Panc1 (cell line): ENCODE results near the gene RNF4. TPM values are rescaled to one million over a fixed set of nuclear protein-coding genes. Genes with fewer than 3 reads are reported as not detected.

Experiments
- ATAC-seq: fragments of 200-7000 bp; cut with Tn5 transposase; 2 replicates; pipeline ENCODE4 v1.9.1; 2020; ENCODE audit warnings: mild to moderate bottlenecking, moderate library complexity
- BruUV-seq: library from RNA; stranded (reverse); fragments of 400-500 nt; replicated peaks from 2 replicates; lab custom pipeline; 2021; lab: Mats Ljungman, UMichigan
- CTCF ChIA-PET: fragments of 300-600 bp; sonication (Branson Sonifier 250); formaldehyde crosslinking; loops from one replicate; lab custom pipeline; 2022; ENCODE audit warnings: antibody characterized with exemption; lab: Charles Lee
- POLR2A ChIA-PET: fragments of 300-600 bp; sonication (Branson Sonifier 250); formaldehyde crosslinking; loops from one replicate; lab custom pipeline; 2022; ENCODE audit warnings: antibody characterized with exemption; lab: Charles Lee
- DNase-seq: peaks from one replicate; pipeline ENCODE4 v3.0.0-alpha.2; 2010; ENCODE audit warnings: low read depth, low spot score
- H3K27ac ChIP-seq: 2 replicates; pipeline ENCODE4 v1.5.1; 2011; ENCODE audit warnings: mild to moderate bottlenecking, low read length, inconsistent platforms
- H3K27me3 ChIP-seq: fragments of 200-500 bp; sonication (Bioruptor generic); 2 replicates; pipeline ENCODE4 v1.6.0; 2014; ENCODE audit warnings: low read length, inconsistent platforms; ENCODE audit not compliant: control insufficient read depth, insufficient read depth
- H3K36me3 ChIP-seq: fragments of 200-500 bp; sonication (Bioruptor generic); 2 replicates; pipeline ENCODE4 v1.5.1; 2014; ENCODE audit warnings: inconsistent platforms, mild to moderate bottlenecking, low read length, moderate library complexity; ENCODE audit not compliant: control insufficient read depth, insufficient read depth
- H3K4me1 ChIP-seq: 2 replicates; pipeline ENCODE4 v1.5.1; 2011; ENCODE audit warnings: inconsistent platforms, mild to moderate bottlenecking, low read length, moderate library complexity; ENCODE audit not compliant: control insufficient read depth, insufficient read depth
- H3K4me3 ChIP-seq, 2 experiments: 2 replicates each; pipeline ENCODE4 v1.5.1; 2011 to 2012; ENCODE audit warnings: low read depth in 2 of 2, low read length in 2 of 2, mild to moderate bottlenecking in 2 of 2, inconsistent platforms in 1 of 2, moderate library complexity in 1 of 2
- H3K9me3 ChIP-seq: fragments of 200-500 bp; sonication (Bioruptor generic); 2 replicates; pipeline ENCODE4 v1.5.1; 2014; ENCODE audit warnings: low read depth, mild to moderate bottlenecking, inconsistent platforms, low read length, moderate library complexity; ENCODE audit not compliant: control insufficient read depth, insufficient read depth
- POLR2AphosphoS5 ChIP-seq: IDR thresholded peaks from 2 replicates; pipeline ENCODE4 v1.6.1; 2012; ENCODE audit warnings: mild to moderate bottlenecking, low read depth, low read length, moderate library complexity
- REST ChIP-seq, 2 experiments: IDR thresholded peaks; 2 replicates each; pipeline ENCODE4 v1.6.1; 2011 to 2012; ENCODE audit warnings: low read depth in 2 of 2, control low read depth in 1 of 2, low read length in 1 of 2, mild to moderate bottlenecking in 1 of 2, moderate library complexity in 1 of 2; ENCODE audit not compliant: insufficient read depth in 1 of 2
- SIN3A ChIP-seq: IDR thresholded peaks from 2 replicates; pipeline ENCODE4 v1.6.1; 2012; ENCODE audit warnings: low read depth, mild to moderate bottlenecking, low read length, moderate library complexity, borderline replicate concordance; ENCODE audit not compliant: insufficient read depth
- TCF7L2 ChIP-seq: IDR thresholded peaks from 2 replicates; pipeline ENCODE4 v1.6.1; 2011; ENCODE audit warnings: mild to moderate bottlenecking, low read depth, low read length, inconsistent platforms
- in situ Hi-C: cut with HindIII; loops from 2 replicates; pipeline ENCODE4 v1.10.0; 2016; ENCODE audit warnings: low sequenced_read_pairs, low pct_unique_long_range_greater_than_20kb
- intact Hi-C: fragments of 100-400 bp; cut with micrococcal nuclease; formaldehyde crosslinking; loops from one replicate; pipeline ENCODE4 v1.10.0; 2022; ENCODE audit not compliant: unreplicated experiment
- total RNA-seq: library from RNA; stranded (reverse); gene quantifications from one replicate; pipeline ENCODE4 v1.2.1, GENCODE V29; 2021; ENCODE audit not compliant: unreplicated experiment
- TF ChIP-seq, protein P1 (sequence below): fragments of 450-650 bp; IDR thresholded peaks from 2 replicates; pipeline ENCODE4 v1.5.1; 2017; ENCODE audit warnings: mild to moderate bottlenecking

RNF4 gene
- total RNA-seq, 1 experiment from 2014 or later: 55.0 TPM

DNA sequence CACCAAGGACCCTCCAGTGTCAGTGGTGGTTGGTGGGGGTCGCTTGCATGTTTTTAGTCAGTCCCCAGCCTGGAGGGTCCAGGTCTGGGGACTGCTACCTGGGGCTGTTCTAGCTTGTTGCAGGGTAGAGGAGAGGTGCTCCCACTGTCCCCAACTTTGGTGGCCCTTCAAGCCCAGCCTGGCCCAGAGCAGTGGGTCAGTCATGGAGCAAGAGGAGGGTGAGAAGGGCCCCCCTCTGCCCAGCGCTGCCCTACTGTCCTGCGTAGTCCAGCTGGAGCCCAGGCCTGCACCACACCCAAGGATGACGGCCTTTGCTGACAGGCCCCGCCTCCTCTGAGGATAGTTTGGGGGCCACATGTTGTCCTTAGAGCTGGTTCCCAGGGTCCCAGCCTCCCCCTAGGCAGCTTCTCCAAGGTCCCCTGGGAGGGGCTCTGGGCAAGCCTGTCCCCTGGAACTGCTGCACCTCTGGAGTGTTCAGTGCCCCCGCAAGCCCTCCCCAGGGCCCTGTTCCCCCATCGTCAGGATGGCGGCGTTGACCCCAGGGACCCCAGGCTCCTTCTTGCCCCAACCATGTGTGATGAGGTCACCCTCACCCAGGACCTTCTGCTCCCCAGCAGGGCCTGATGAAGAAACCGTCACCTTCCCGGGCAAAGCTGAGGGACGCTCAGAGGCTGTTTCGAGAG, 43.4 kb upstream of the RNF4 start:
- intact Hi-C loops: no loop called here
- Histone ChIP-seq H3K27ac (no peak overlapping the region), H3K36me3 (no peaks in the 10 kb centered on the region), H3K4me1 (no peaks in the 10 kb centered on the region), H3K9me3 (no peaks in the 10 kb centered on the region), H3K27me3 (no peaks in the 10 kb centered on the region), H3K4me3 (no peak overlapping the region)
- ChIA-PET POLR2A (no interaction called here), CTCF (no interaction called here)
- in situ Hi-C loops: no loop called here
- no TSS peak for BruUV-seq
- ATAC-seq: no peak
- no peak for DNase-seq
- TF ChIP-seq, protein P1, sequence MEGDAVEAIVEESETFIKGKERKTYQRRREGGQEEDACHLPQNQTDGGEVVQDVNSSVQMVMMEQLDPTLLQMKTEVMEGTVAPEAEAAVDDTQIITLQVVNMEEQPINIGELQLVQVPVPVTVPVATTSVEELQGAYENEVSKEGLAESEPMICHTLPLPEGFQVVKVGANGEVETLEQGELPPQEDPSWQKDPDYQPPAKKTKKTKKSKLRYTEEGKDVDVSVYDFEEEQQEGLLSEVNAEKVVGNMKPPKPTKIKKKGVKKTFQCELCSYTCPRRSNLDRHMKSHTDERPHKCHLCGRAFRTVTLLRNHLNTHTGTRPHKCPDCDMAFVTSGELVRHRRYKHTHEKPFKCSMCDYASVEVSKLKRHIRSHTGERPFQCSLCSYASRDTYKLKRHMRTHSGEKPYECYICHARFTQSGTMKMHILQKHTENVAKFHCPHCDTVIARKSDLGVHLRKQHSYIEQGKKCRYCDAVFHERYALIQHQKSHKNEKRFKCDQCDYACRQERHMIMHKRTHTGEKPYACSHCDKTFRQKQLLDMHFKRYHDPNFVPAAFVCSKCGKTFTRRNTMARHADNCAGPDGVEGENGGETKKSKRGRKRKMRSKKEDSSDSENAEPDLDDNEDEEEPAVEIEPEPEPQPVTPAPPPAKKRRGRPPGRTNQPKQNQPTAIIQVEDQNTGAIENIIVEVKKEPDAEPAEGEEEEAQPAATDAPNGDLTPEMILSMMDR: no peak
- no peak for TF ChIP-seq REST (IDR thresholded peaks at IDR 0.05; ENCODE audit: insufficient read depth in 1 of 2, low read depth in 2 of 2, low read length in 1 of 2)
- TF ChIP-seq SIN3A: no peak

DNA sequence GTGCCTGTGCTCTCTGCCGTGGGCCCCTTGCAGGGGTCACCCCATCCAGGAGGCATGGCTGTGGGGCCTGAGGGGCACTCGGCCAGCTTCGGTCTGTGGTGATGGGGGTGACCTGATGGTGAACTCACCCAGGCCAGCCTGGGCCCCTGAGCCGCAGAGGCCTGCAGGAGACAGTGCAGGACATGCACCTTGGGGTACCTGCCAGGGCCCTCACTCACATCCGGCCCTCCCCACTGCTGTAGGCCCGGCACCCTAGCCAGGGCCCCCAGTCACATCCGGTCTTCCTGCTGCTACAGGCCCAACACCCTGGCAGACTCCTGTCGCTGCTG, 42.9 kb upstream of the RNF4 start:
- POLR2A ChIA-PET: no interaction called here
- no peaks in the 10 kb centered on the region for H3K27me3 ChIP-seq
- H3K4me3 ChIP-seq: no peak overlapping the region
- in situ Hi-C loops: no loop called here
- no peaks in the 10 kb centered on the region for H3K36me3 ChIP-seq
- DNase-seq (no peak), ATAC-seq (no peak)
- H3K4me1 ChIP-seq: no peaks in the 10 kb centered on the region
- intact Hi-C loops: no loop called here
- TF ChIP-seq, protein P1: no peak
- TF ChIP-seq SIN3A (no peak), REST (IDR thresholded peaks at IDR 0.05; ENCODE audit: insufficient read depth in 1 of 2, low read depth in 2 of 2, low read length in 1 of 2) (no peak), TCF7L2 (no peak), POLR2AphosphoS5 (no peak)
- no peaks in the 10 kb centered on the region for H3K9me3 ChIP-seq
- CTCF ChIA-PET: no interaction called here
- no TSS peak for BruUV-seq
- H3K27ac ChIP-seq: no peak overlapping the region
